ENCODE measurements around the gene TMC7. TPM values are rescaled to one million over a fixed set of nuclear protein-coding genes. Genes with fewer than 3 reads are reported as not detected.
"Not testable (repeated sequence)": the region's sequence is repeated elsewhere in the genome, so short reads cannot be mapped to it uniquely, and the experiment has no call there.

TMC7 gene
- total and polyA plus RNA-seq, 9 of the 15 experiments (the other 6 are each of a cell fraction or from before 2014, with no cell fraction given) = 0.08 to 2.0 (median 1.5) TPM

GRCh38 chr16:18993531-18993930 is 9.8 kb downstream of the TMC7 start:
- POLR2A ChIA-PET = interaction anchor here (0.7 kb wide), 2 partner anchors 316 to 1002 kb away, joined by 3 read pairs; no protein-coding TSS in a partner anchor
- H3K36me3 ChIP-seq (ENCODE audit: control insufficient read depth, insufficient read depth, low read length); H3K4me1 ChIP-seq (replicated peaks in 1 of 2; ENCODE audit: control insufficient read depth in 2 of 2, insufficient read depth in 2 of 2, low read length in 2 of 2); H3K4me2 ChIP-seq (ENCODE audit: insufficient read depth, low read length); H3K9me3 ChIP-seq (replicated peaks; ENCODE audit: control insufficient read depth, insufficient read depth, low read depth, low read length); DNase-seq (ENCODE audit: extremely low read depth in 1 of 4, low spot score in 3 of 4); intact Hi-C loops (cut with micrococcal nuclease); H3K27me3 ChIP-seq (ENCODE audit: control insufficient read depth in 2 of 2, insufficient read depth in 2 of 2, low read length in 2 of 2); in situ Hi-C loops (cut with MboI); H3K27ac ChIP-seq (ENCODE audit: extremely low read depth, low read depth, low read length); H4K20me1 ChIP-seq (replicated peaks; ENCODE audit: control insufficient read depth, insufficient read depth, low read length); ATAC-seq; H3K9ac ChIP-seq (ENCODE audit: insufficient read depth in 1 of 2, low read depth in 2 of 2, low read length in 2 of 2); H3K4me3 ChIP-seq; CTCF ChIA-PET (ENCODE audit: low intra/inter-chr PET ratio); FAIRE-seq; BruUV-seq (replicated peaks); H3K9me1 ChIP-seq (ENCODE audit: control insufficient read depth, insufficient read depth, low read length); H2AFZ ChIP-seq (ENCODE audit: low read depth, low read length); H3K79me2 ChIP-seq (ENCODE audit: control insufficient read depth, insufficient read depth, low read length): not testable (repeated sequence)
- TF ChIP-seq CBX5 (IDR thresholded peaks at IDR 0.05; ENCODE audit: borderline replicate concordance, low read depth) (peak; percentile 69; the same call in 1 of the 2 replicates), CBX3 (IDR thresholded peaks at IDR 0.05; ENCODE audit: borderline replicate concordance in 1 of 2, low read length in 2 of 2) (peak in 1 of 2 experiments; percentile 28; a peak in 1 of 3 replicates)
- WGBS (ENCODE audit: insufficient coverage, low coverage, missing lambda C conversion rate) = 10% methylated on average over 3 of the region's 3 CpGs

GRCh38 chr16:18994181-18994580 is 10.4 kb downstream of the TMC7 start:
- H3K9me3 ChIP-seq (replicated peaks; ENCODE audit: control insufficient read depth, insufficient read depth, low read depth, low read length); FAIRE-seq; H3K4me3 ChIP-seq; BruUV-seq (replicated peaks); H3K27ac ChIP-seq (ENCODE audit: extremely low read depth, low read depth, low read length); H3K36me3 ChIP-seq (ENCODE audit: control insufficient read depth, insufficient read depth, low read length); H3K79me2 ChIP-seq (ENCODE audit: control insufficient read depth, insufficient read depth, low read length); POLR2A ChIA-PET; intact Hi-C loops (cut with micrococcal nuclease); H3K27me3 ChIP-seq (ENCODE audit: control insufficient read depth in 2 of 2, insufficient read depth in 2 of 2, low read length in 2 of 2); H3K9ac ChIP-seq (ENCODE audit: insufficient read depth in 1 of 2, low read depth in 2 of 2, low read length in 2 of 2); H4K20me1 ChIP-seq (replicated peaks; ENCODE audit: control insufficient read depth, insufficient read depth, low read length); H3K4me1 ChIP-seq (replicated peaks in 1 of 2; ENCODE audit: control insufficient read depth in 2 of 2, insufficient read depth in 2 of 2, low read length in 2 of 2); ATAC-seq; H2AFZ ChIP-seq (ENCODE audit: low read depth, low read length); H3K4me2 ChIP-seq (ENCODE audit: insufficient read depth, low read length); H3K9me1 ChIP-seq (ENCODE audit: control insufficient read depth, insufficient read depth, low read length); DNase-seq (ENCODE audit: extremely low read depth in 1 of 4, low spot score in 3 of 4); CTCF ChIA-PET (ENCODE audit: low intra/inter-chr PET ratio); in situ Hi-C loops (cut with MboI): not testable (repeated sequence)
- WGBS (ENCODE audit: insufficient coverage, low coverage, missing lambda C conversion rate) = 33% methylated on average over 7 of the region's 7 CpGs

DNA sequence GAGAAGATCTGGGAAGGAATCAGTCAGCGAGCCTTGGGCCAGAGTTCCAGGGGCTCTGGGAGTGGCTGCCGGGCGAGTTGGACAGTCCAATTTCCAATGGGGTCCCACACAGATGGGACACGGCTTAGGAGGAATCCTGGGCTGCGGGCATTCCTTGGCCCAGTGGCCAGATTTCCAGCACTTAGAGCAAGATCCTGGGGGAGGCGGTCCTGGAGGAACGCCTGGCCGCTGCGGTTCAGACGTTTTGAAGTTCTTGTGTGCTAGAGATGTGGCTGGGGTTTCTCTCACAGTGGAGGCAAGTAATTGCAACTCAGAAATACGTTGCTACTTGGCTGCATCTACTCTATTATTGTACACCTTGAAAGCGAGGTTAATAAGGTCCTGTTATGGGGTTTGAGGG is 11.7 kb downstream of the TMC7 start:
- CTCF ChIA-PET (ENCODE audit: low intra/inter-chr PET ratio); in situ Hi-C loops (cut with MboI): not testable (repeated sequence)
- WGBS (ENCODE audit: insufficient coverage, low coverage, missing lambda C conversion rate) = 12% methylated on average over 10 of the region's 12 CpGs

GRCh38 chr16:18996536-18996935 is 12.8 kb downstream of the TMC7 start:
- H4K20me1 ChIP-seq (replicated peaks; ENCODE audit: control insufficient read depth, insufficient read depth, low read length); POLR2A ChIA-PET; in situ Hi-C loops (cut with MboI); H3K9me3 ChIP-seq (replicated peaks; ENCODE audit: control insufficient read depth, insufficient read depth, low read depth, low read length); DNase-seq (ENCODE audit: extremely low read depth in 1 of 4, low spot score in 3 of 4); H2AFZ ChIP-seq (ENCODE audit: low read depth, low read length); BruUV-seq (replicated peaks); intact Hi-C loops (cut with micrococcal nuclease); H3K36me3 ChIP-seq (ENCODE audit: control insufficient read depth, insufficient read depth, low read length); FAIRE-seq; CTCF ChIA-PET (ENCODE audit: low intra/inter-chr PET ratio); H3K27ac ChIP-seq (ENCODE audit: extremely low read depth, low read depth, low read length); H3K4me1 ChIP-seq (replicated peaks in 1 of 2; ENCODE audit: control insufficient read depth in 2 of 2, insufficient read depth in 2 of 2, low read length in 2 of 2); H3K4me2 ChIP-seq (ENCODE audit: insufficient read depth, low read length); H3K9ac ChIP-seq (ENCODE audit: insufficient read depth in 1 of 2, low read depth in 2 of 2, low read length in 2 of 2); ATAC-seq; H3K9me1 ChIP-seq (ENCODE audit: control insufficient read depth, insufficient read depth, low read length); H3K79me2 ChIP-seq (ENCODE audit: control insufficient read depth, insufficient read depth, low read length); H3K4me3 ChIP-seq; H3K27me3 ChIP-seq (ENCODE audit: control insufficient read depth in 2 of 2, insufficient read depth in 2 of 2, low read length in 2 of 2): not testable (repeated sequence)
- 39% methylated on average over 9 of the region's 9 CpGs for WGBS (ENCODE audit: insufficient coverage, low coverage, missing lambda C conversion rate)

More for the DNA sequence above, 11.7 kb downstream of the TMC7 start:
- POLR2A ChIA-PET = interaction anchor here (0.9 kb wide), 1 partner anchor 10 kb away, joined by 4 read pairs; no protein-coding TSS in a partner anchor
- H3K9ac ChIP-seq (ENCODE audit: insufficient read depth in 1 of 2, low read depth in 2 of 2, low read length in 2 of 2); ATAC-seq; intact Hi-C loops (cut with micrococcal nuclease); H2AFZ ChIP-seq (ENCODE audit: low read depth, low read length); H4K20me1 ChIP-seq (replicated peaks; ENCODE audit: control insufficient read depth, insufficient read depth, low read length); H3K9me3 ChIP-seq (replicated peaks; ENCODE audit: control insufficient read depth, insufficient read depth, low read depth, low read length); H3K79me2 ChIP-seq (ENCODE audit: control insufficient read depth, insufficient read depth, low read length); H3K36me3 ChIP-seq (ENCODE audit: control insufficient read depth, insufficient read depth, low read length); FAIRE-seq; H3K4me2 ChIP-seq (ENCODE audit: insufficient read depth, low read length); H3K9me1 ChIP-seq (ENCODE audit: control insufficient read depth, insufficient read depth, low read length); DNase-seq (ENCODE audit: extremely low read depth in 1 of 4, low spot score in 3 of 4); BruUV-seq (replicated peaks); H3K27me3 ChIP-seq (ENCODE audit: control insufficient read depth in 2 of 2, insufficient read depth in 2 of 2, low read length in 2 of 2); H3K27ac ChIP-seq (ENCODE audit: extremely low read depth, low read depth, low read length); H3K4me3 ChIP-seq; H3K4me1 ChIP-seq (replicated peaks in 1 of 2; ENCODE audit: control insufficient read depth in 2 of 2, insufficient read depth in 2 of 2, low read length in 2 of 2): not testable (repeated sequence)

All from K562 (cell line).